NT2/D1 (cell line): ENCODE data around the gene ADIRF.
"Not testable (repeated sequence)": the region's sequence is repeated elsewhere in the genome, so short reads cannot be mapped to it uniquely, and the experiment has no call there.

Source experiments
- SUZ12 ChIP-seq: IDR thresholded peaks from 2 replicates; pipeline ENCODE4 v1.6.1; 2011; ENCODE audit not compliant: insufficient read length, insufficient read depth; ENCODE audit errors: extremely low read depth
- YY1 ChIP-seq: IDR thresholded peaks from 2 replicates; pipeline ENCODE4 v1.6.1; 2011; ENCODE audit not compliant: insufficient read length, insufficient read depth
- ZNF274 ChIP-seq: IDR thresholded peaks from 2 replicates; pipeline ENCODE4 v1.6.1; 2011; ENCODE audit warnings: mild to moderate bottlenecking, low read depth, low read length

- not testable (repeated sequence) for TF ChIP-seq SUZ12, YY1, ZNF274
These were observed 51.2 kb downstream of the ADIRF start for GRCh38 chr10:87019504-87019903.
